WERI-Rb-1 (cell line): ENCODE data around the gene PRSS33.

Experiments
- DNase-seq: peaks from one replicate; pipeline ENCODE4 v3.0.0-alpha.2; 2020
- H3K27ac ChIP-seq: fragments of 250-450 bp; sonication (Bioruptor Pico); 2 replicates; pipeline ENCODE4 v1.5.1; 2020; ENCODE audit warnings: mild to moderate bottlenecking, moderate library complexity
- H3K27me3 ChIP-seq: fragments of 250-450 bp; sonication (Bioruptor Pico); 2 replicates; pipeline ENCODE4 v1.5.1; 2021; ENCODE audit warnings: mild to moderate bottlenecking, low read depth, moderate library complexity; ENCODE audit not compliant: insufficient read depth, severe bottlenecking
- H3K36me3 ChIP-seq: fragments of 250-450 bp; sonication (Bioruptor Pico); 2 replicates; pipeline ENCODE4 v1.5.1; 2020; ENCODE audit warnings: mild to moderate bottlenecking, moderate library complexity
- H3K4me3 ChIP-seq: 2 replicates; pipeline ENCODE4 v1.5.1; 2011; ENCODE audit warnings: low read depth, mild to moderate bottlenecking, control low read depth, low read length
- H3K9me3 ChIP-seq: fragments of 250-450 bp; sonication (Bioruptor Pico); 2 replicates; pipeline ENCODE4 v1.5.1; 2021; ENCODE audit warnings: mild to moderate bottlenecking, moderate library complexity; ENCODE audit not compliant: severe bottlenecking
- CTCF ChIP-seq: IDR thresholded peaks from 2 replicates; pipeline ENCODE4 v1.5.1; 2011; ENCODE audit warnings: low read depth, mild to moderate bottlenecking, control low read depth, inconsistent platforms, low read length

Gene PRSS33

GRCh38 chr16:2751577-2752034, 35.8 kb downstream of the PRSS33 start:
- Histone ChIP-seq H3K4me3 (peak overlapping the region; percentile 97), H3K36me3 (peaks cover 42% of the 10 kb centered on the region)
- peak; percentile 87 for DNase-seq

GRCh38 chr16:2749936-2750335, 37.4 kb downstream of the PRSS33 start:
- DNase-seq = no peak
- no peak for TF ChIP-seq CTCF
- Histone ChIP-seq H3K9me3 (no peaks in the 10 kb centered on the region), H3K27ac (no peak overlapping the region), H3K27me3 (no peaks in the 10 kb centered on the region), H3K36me3 (peaks cover 27% of the 10 kb centered on the region), H3K4me3 (no peak overlapping the region)

More at GRCh38 chr16:2751577-2752034, 35.8 kb downstream of the PRSS33 start:
- Histone ChIP-seq H3K9me3 (no peaks in the 10 kb centered on the region), H3K27ac (peak overlapping the region; percentile 100), H3K27me3 (no peaks in the 10 kb centered on the region)
- TF ChIP-seq CTCF = no peak

GRCh38 chr16:2749476-2749875, 37.9 kb downstream of the PRSS33 start:
- no peaks in the 10 kb centered on the region for H3K27me3 ChIP-seq
- H3K9me3 ChIP-seq = no peaks in the 10 kb centered on the region
- H3K4me3 ChIP-seq = no peak overlapping the region
- TF ChIP-seq CTCF = no peak
- DNase-seq = no peak
- peaks cover 22% of the 10 kb centered on the region for H3K36me3 ChIP-seq
- no peak overlapping the region for H3K27ac ChIP-seq

GRCh38 chr16:2748757-2749455, 38.5 kb downstream of the PRSS33 start:
- no peak for DNase-seq
- H3K9me3 ChIP-seq = no peaks in the 10 kb centered on the region
- no peak overlapping the region for H3K27ac ChIP-seq
- H3K4me3 ChIP-seq = no peak overlapping the region
- TF ChIP-seq CTCF = no peak
- peaks cover 17% of the 10 kb centered on the region for H3K36me3 ChIP-seq
- H3K27me3 ChIP-seq = no peaks in the 10 kb centered on the region

- H3K4me3 ChIP-seq = no peak overlapping the region
- no peak overlapping the region for H3K27ac ChIP-seq
- TF ChIP-seq CTCF = no peak
- H3K36me3 ChIP-seq = peaks cover 7% of the 10 kb centered on the region
- no peak for DNase-seq
- no peaks in the 10 kb centered on the region for H3K27me3 ChIP-seq
- H3K9me3 ChIP-seq = no peaks in the 10 kb centered on the region
Measured at GRCh38 chr16:2745961-2746360, 41.4 kb downstream of the PRSS33 start.
